ENCODE data around the gene HJV. TPM values are rescaled to one million over a fixed set of nuclear protein-coding genes. Genes with fewer than 3 reads are reported as not detected.

Gene HJV
- total and polyA plus RNA-seq, 2 of the 13 experiments (the other 11 are each of a cell fraction or from before 2014, with no cell fraction given), result 0.18 TPM; not detected in 1

DNA sequence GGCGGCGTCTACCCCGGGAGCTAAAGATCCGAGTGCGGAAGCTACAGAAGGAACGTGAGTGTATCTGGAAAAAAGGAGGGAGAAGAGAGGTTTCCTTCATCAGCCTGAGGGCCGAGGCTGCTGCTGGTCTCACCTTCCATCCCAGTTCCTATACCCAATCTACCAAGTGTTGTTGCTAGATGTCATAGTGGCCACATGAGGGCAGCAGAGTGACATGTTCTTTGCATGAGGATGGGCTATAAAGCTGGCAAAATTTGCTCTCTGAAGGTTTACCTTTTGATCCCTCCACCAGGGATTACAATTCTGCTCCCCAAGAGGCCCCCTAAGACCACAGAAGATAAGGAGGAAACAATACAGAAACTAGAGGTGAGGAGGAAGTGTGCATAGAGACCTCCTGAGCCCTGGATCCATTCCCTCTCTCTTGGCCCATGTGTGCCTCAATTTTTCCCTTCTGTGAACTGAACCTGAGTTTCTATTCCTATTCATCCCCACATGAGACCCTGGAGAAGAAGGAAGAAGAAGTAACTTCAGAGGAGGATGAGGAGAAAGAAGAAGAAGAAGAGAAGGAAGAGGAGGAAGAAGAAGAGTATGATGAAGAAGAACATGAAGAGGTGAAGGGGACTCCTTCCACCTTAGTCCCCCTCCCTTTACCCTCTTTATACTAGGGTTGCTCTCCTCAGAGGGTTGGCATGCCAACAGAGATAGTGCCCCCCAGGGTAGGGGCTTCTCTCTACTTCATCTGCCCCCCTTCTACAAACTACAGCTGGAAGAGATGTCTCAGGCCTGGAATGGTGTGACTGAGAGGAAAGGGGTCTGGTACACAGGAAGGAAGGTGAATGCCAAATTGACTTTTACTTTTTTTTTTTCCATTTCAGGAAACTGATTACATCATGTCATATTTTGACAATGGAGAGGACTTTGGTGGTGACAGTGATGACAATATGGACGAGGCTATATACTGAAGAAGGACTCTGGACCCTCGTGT, 43.8 kb downstream of the HJV start (continued):
- TF ChIP-seq, protein P1, sequence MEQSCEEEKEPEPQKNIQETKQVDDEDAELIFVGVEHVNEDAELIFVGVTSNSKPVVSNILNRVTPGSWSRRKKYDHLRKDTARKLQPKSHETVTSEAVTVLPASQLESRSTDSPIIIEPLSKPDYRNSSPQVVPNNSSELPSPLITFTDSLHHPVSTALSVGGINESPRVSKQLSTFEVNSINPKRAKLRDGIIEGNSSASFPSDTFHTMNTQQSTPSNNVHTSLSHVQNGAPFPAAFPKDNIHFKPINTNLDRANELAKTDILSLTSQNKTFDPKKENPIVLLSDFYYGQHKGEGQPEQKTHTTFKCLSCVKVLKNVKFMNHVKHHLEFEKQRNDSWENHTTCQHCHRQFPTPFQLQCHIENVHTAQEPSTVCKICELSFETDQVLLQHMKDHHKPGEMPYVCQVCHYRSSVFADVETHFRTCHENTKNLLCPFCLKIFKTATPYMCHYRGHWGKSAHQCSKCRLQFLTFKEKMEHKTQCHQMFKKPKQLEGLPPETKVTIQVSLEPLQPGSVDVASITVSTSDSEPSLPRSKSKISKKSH (CRISPR knock-in tag; IDR thresholded peaks at IDR 0.05; ENCODE audit: borderline replicate concordance), result no peak
- TF ChIP-seq ZNF609 (CRISPR knock-in tag; IDR thresholded peaks at IDR 0.05; ENCODE audit: borderline replicate concordance) (no peak), FOXK2 (IDR thresholded peaks at IDR 0.05) (no peak), ZFP36L2 (CRISPR knock-in tag; IDR thresholded peaks at IDR 0.05) (no peak), IRF9 (CRISPR knock-in tag; IDR thresholded peaks at IDR 0.05; ENCODE audit: borderline replicate concordance) (no peak), ZNF263 (CRISPR knock-in tag; IDR thresholded peaks at IDR 0.05) (no peak), ZNF264 (CRISPR knock-in tag; IDR thresholded peaks at IDR 0.05) (no peak), STAT5B (CRISPR knock-in tag; IDR thresholded peaks at IDR 0.05) (no peak), ETV6 (CRISPR knock-in tag; conservative IDR thresholded peaks at IDR 0.05) (no peak), ZSCAN30 (CRISPR knock-in tag; IDR thresholded peaks at IDR 0.05) (no peak), ZNF878 (CRISPR knock-in tag; IDR thresholded peaks at IDR 0.05) (no peak), ZNF556 (CRISPR knock-in tag; IDR thresholded peaks at IDR 0.05; ENCODE audit: borderline replicate concordance) (no peak), ZNF292 (CRISPR knock-in tag; IDR thresholded peaks at IDR 0.05; ENCODE audit: borderline replicate concordance, low read depth) (no peak), ZNF224 (CRISPR knock-in tag; IDR thresholded peaks at IDR 0.05) (no peak), HDAC6 (IDR thresholded peaks at IDR 0.05; ENCODE audit: low read depth, low read length) (no peak), NFE2L1 (CRISPR knock-in tag; IDR thresholded peaks at IDR 0.05; ENCODE audit: borderline replicate concordance) (no peak), ARNTL (CRISPR knock-in tag; IDR thresholded peaks at IDR 0.05) (no peak)
- TF ChIP-seq, protein P2, sequence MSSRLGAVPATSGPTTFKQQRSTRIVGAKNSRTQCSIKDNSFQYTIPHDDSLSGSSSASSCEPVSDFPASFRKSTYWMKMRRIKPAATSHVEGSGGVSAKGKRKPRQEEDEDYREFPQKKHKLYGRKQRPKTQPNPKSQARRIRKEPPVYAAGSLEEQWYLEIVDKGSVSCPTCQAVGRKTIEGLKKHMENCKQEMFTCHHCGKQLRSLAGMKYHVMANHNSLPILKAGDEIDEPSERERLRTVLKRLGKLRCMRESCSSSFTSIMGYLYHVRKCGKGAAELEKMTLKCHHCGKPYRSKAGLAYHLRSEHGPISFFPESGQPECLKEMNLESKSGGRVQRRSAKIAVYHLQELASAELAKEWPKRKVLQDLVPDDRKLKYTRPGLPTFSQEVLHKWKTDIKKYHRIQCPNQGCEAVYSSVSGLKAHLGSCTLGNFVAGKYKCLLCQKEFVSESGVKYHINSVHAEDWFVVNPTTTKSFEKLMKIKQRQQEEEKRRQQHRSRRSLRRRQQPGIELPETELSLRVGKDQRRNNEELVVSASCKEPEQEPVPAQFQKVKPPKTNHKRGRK (CRISPR knock-in tag; IDR thresholded peaks at IDR 0.05), result no peak
